Mesenteric fat pad (tissue), 1 donor: ENCODE results near the gene DDX39A. TPM values are rescaled to one million over a fixed set of nuclear protein-coding genes. Genes with fewer than 3 reads are reported as not detected.
"Not testable (repeated sequence)": the region's sequence is repeated elsewhere in the genome, so short reads cannot be mapped to it uniquely, and the experiment has no call there.

Source experiments
- DNase-seq: peaks from one replicate; pipeline ENCODE4 v3.0.0-alpha.2; 2020; ENCODE audit warnings: low spot score
- total RNA-seq: library from RNA; stranded (reverse); fragmentation: NEBNext Ultra II Directional; extraction: Animal tissue kit (Norgen Biotek cat#: 25700); gene quantifications from one replicate; pipeline ENCODE4 v1.2.1, GENCODE V29; 2021
- donor health status: DM: yes; HTN: yes; CAD: no.

DDX39A gene
- total RNA-seq, 1 donor from 2014 or later: 53.0 TPM

DNA sequence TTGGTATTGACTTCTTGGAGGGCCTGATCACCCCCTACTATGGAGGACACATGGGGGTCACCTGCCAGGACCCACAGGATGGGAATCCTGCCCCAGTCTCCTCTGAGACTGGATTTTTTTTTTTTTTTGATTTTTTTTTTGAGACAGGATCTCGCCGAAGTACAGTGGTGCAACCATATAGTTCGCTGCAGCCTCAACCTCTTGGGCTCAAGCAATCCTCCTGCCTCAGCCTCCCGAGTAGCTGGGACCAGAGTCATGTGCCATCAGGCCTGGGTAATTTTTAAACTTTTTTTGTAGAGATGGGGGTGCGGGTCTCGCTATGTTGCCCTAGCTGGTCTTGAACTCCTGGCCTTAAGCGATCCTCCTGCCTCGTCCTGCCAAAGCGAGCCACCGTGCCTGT, 52.1 kb downstream of the DDX39A start:
- no peak for DNase-seq

- DNase-seq: no peak
These were observed 52.6 kb downstream of the DDX39A start for GRCh38 chr19:14366529-14366928.

- not testable (repeated sequence) for DNase-seq
These were observed 55.1 kb downstream of the DDX39A start for GRCh38 chr19:14364098-14364443.

GRCh38 chr19:14363183-14364097, 55.7 kb downstream of the DDX39A start:
- no peak for DNase-seq

GRCh38 chr19:14361824-14362223, 57.3 kb downstream of the DDX39A start:
- DNase-seq: no peak

Other genes with a start within 250 kb of the DDX39A start
- 27.1 TPM for gene ADGRL1, start 213.2 kb downstream of the DDX39A start, total RNA-seq
- gene ADGRE5, start 37.9 kb downstream of the DDX39A start, total RNA-seq: 127 TPM
- 142 TPM for gene PKN1, start 14.0 kb upstream of the DDX39A start, total RNA-seq
- 0.55 TPM for gene PTGER1, start 56.0 kb upstream of the DDX39A start, total RNA-seq
- gene GIPC1, start 76.8 kb upstream of the DDX39A start, total RNA-seq: 75.7 TPM
- gene DNAJB1, start 99.1 kb upstream of the DDX39A start, total RNA-seq: 111 TPM
- gene TECR, start 110.3 kb upstream of the DDX39A start, total RNA-seq: 119 TPM
- 181 TPM for gene NDUFB7, start 152.7 kb upstream of the DDX39A start, total RNA-seq
- not detected for gene CLEC17A, start 163.7 kb upstream of the DDX39A start, total RNA-seq